Fibroblast of skin of left biceps (primary cell): ENCODE results near the gene SRSF1.
A peak's percentile ranks its signal among the peaks of the same experiment; 100 is the strongest.
"Not testable (repeated sequence)": the region's sequence is repeated elsewhere in the genome, so short reads cannot be mapped to it uniquely, and the experiment has no call there.

ENCODE experiments used
- DNase-seq, 2 experiments: peaks; one replicate each; pipeline ENCODE4 v3.0.0-alpha.2; 2013; ENCODE audit warnings: low read depth in 2 of 2

Gene SRSF1

DNA sequence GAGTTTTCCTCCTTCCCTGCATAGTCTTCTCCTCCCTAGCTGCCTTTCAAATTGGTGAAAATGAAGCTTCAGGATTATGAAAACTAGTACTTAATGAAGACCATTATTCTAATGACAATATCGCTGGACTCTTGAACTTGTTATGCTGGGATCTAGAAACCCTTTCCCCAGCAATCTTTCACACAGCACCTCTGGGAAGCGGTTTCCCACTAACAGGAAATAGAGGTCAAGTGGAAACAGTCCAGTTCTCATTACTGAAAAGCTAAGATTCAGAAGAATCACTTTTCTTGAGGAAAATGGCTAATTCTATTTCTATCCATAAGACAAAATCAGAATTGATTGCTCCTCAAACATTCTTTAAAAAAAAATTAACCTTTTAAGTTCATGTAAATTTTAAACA, 17.0 kb downstream of the SRSF1 start:
- DNase-seq, result no peak

GRCh38 chr17:57988301-57989250, 18.5 kb downstream of the SRSF1 start:
- no peak for DNase-seq

- DNase-seq, result no peak
Measured at GRCh38 chr17:57987581-57988300, 19.3 kb downstream of the SRSF1 start, which contains the start of gene VEZF1. Gene VEZF1 (minus strand): TSS chr17:57988254. CDS start chr17:57988111, 143 bp downstream.

- DNase-seq, result peak in 1 of 2 experiments; percentile 38
Measured at GRCh38 chr17:57986841-57987580, 20.0 kb downstream of the SRSF1 start.

GRCh38 chr17:57985675-57985974, 21.4 kb downstream of the SRSF1 start:
- no peak for DNase-seq

GRCh38 chr17:57984936-57985674, 21.9 kb downstream of the SRSF1 start:
- DNase-seq, result no peak

- DNase-seq, result peak; percentile 47 to 52
Measured at GRCh38 chr17:57984261-57984890, 22.7 kb downstream of the SRSF1 start.

- DNase-seq, result no peak
Measured at GRCh38 chr17:57983446-57983845, 23.6 kb downstream of the SRSF1 start.

DNA sequence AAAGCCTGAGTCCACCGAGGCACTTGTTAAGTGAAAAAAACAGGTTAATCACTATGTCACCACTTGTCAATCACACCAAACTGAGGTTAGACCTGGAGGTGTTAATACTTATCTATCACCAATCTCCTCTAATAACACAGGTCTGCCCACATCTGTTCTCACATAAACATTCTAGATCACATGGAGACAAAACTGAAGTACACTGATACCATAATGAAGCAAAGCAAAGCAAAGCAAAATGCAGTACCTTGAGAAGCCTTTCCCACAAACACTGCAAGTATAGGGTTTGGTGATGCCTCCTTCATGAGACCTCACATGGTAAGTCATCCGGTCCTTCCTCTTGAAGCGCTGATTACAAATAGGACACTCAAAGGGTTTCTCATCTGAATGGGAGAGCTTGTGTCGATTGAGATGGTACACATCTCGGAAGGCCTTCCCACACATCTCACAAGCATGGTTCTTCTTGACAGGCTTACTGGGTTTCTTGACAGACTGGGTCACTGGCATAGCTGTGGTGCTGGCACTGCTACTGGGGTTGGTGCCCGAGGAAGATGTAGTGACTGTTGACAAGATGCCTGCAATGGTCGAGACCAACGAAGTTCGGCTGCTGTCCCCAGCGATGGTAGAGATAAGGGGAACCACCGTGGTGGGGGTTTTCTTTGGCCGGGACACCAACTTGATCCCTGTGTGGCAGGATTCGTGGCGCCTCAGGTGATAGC, 24.4 kb downstream of the SRSF1 start:
- DNase-seq, result no peak

DNA sequence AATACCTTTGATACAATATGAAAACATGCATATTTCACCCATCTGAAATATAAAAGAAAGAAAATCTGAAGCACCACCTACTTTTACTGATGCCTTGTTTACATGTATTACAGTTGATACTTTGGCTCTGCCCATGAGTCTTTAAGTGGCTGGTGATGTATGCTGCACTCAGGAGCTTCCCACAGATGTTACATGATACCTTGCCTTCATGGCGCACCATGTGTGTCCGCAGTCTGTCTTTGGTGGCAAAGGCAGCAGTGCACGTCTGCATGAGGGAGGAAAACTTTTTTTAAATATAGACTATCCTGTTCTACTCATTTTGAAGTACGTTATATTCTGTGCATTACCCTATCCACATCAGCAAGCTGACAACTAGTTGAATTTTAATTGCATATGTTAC, 26.5 kb downstream of the SRSF1 start:
- DNase-seq, result no peak

GRCh38 chr17:57979076-57979475, 28.0 kb downstream of the SRSF1 start:
- DNase-seq, result no peak

DNA sequence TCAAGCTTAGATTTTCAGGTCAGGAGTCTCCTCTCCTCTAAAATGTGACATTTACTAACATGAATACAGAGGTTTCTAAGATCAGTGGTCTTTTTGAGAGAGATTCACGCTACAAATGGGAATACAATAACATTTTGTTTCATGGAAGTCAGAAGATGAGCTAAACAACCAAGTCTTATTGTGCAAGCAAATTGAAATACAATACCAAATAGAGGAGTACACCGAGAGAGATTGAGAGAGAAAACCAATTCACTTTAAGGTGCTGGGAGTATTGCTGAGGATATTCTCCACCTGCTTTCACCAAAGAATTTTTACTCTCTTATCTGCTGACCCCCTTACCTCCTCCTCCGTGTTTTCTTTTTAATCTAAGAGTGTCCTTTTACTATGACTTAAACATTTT, 30.5 kb downstream of the SRSF1 start:
- no peak for DNase-seq

DNA sequence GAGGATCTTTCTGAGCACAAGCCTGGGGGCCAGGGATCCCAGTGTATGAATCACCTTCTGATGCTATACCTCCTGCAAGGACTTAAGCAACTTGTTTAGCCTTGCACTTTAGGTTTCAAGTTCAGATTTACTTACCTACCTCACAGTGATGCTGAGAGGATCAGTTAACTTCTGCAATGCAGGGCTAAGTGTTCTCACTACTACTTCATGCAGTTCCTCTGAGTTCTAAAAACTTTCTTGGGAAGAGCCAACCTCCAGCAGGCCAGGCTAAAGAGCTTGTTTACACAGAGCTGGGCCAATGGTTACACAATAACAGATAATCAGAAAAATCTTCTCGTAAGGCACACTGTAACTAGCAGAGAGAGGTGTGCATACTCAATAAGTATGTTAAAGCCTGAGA, 32.0 kb downstream of the SRSF1 start:
- DNase-seq, result no peak

DNA sequence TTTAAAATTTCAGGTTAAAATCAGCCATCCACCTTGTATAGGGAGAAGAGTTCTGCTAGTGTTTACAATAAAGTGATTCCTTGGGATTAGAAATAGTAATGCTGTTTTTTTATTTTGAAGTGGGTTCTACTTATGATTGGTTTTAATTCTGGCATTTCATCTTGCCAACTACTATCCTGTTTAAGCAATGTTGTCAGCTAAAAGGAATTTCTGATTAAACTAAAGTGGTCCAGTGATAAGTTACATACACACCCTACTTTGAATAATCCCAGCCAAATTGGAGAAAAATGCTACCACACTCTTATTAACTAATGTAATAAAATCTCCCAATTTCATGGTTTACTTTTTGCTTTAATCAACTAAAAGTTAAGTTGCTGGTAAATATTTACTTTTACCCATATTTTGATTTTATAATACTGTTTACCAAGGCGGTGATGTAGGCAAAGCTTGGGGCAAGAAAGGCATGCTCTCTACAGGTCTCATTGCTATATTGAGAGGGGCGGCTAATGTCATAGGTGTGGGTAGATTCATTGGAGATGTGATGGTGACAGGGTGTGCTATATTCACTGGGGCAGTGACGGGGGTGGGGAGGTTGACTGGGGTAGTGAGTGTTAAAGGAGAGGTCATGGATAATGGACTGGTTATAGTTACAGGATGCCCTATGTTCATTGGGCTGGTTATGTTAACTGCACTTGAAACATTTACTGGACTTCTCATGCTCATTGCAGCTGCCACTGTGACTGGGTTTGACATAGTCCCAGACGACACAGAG, 32.8 kb downstream of the SRSF1 start:
- not testable (repeated sequence) for DNase-seq

DNA sequence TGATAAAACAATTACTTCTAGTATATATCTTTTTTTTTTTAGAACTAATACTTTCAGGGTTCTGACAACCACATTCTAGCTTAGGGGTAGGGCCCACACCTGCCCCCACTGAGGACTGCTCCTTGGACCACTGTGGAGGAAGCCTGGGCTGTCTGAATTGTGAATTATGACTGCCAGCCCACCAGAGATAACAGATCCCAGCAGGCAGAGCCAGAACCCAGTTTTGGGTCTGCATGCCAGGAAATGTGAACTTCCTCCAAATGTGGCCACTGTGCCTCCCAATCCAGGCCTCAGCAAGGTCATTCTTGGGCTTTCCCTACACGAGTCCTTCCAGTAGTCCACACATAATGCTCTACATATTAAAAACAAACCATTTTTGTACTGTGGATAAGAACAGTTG, 34.9 kb downstream of the SRSF1 start:
- no peak for DNase-seq

DNA sequence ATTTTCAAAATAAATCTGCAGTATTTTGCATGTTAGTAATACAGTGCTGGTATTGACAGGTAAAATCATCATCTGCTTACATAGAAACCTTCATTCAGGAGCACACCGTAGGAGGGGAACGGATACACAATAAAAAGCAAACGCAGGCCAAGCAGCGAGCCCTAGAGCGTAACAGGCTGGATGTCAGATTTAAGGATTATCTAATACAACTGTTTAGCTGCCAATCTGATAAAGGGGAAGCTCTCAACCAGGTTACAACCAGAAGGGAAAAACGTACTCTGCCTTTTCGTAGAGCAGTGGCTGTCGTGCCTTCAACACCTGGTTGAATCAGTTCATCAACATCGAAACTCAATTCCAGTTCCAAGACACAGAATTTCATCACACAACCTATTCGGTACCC, 35.5 kb downstream of the SRSF1 start:
- DNase-seq, result no peak

DNA sequence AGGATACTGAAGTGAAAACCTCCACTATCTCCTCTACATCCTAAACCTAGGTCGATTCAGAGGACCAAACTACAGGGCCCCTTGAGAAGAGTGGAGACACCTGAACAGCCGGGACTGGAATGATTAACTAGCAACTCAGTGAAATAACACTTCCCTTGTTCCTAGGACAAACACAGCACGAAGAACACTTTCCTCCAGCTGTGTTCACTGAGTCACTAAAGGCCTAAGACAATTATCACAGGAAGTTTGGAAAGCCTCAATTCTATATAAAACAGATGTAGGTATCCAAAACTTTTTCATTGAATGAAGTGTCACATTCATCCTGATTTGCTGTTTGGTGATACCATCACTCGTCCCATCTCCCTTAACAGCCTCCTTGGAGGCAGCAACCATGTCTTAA, 36.3 kb downstream of the SRSF1 start:
- no peak for DNase-seq

- no peak for DNase-seq
Measured at GRCh38 chr17:57968456-57968855, 38.6 kb downstream of the SRSF1 start.

DNA sequence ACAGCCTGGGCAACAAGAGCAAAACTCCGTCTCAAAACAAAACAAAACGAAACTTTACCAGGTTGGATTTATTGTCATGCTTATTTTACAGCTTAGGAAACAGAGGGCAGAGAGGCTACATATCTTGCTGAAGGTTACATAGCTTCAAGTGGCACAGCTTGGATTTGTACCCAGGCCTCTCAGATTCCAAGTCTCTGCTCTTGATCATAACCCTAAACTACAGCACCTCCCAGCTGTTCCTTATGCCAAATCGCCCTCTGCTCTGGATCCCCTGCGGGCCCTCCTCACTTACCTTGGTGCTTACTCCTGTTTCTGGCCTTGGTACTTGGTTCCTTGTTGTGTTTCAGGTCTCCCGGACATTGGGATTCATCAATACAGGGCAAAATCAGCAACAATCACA, 40.2 kb downstream of the SRSF1 start:
- no peak for DNase-seq

- no peak for DNase-seq
Measured at GRCh38 chr17:57966246-57966645, 40.8 kb downstream of the SRSF1 start.
